GM12878 (cell line): ENCODE data around the gene ZFP3.

Experiments
- BHLHE40 ChIP-seq, 2 experiments: fragments of 450-650 bp in 1 of 2; IDR thresholded peaks; 2 replicates each; pipeline ENCODE4 v1.6.1; 2011 to 2017; ENCODE audit warnings: low read depth in 2 of 2, borderline replicate concordance in 1 of 2, improper control_type of control experiment in 1 of 2, low read length in 1 of 2, mild to moderate bottlenecking in 1 of 2
- CTCF ChIP-seq, 3 experiments: IDR thresholded peaks in 2 of 3; conservative IDR thresholded peaks in 1 of 3; 2 replicates each; pipeline ENCODE4 v1.5.1; 2011; ENCODE audit warnings: low read depth in 3 of 3, low read length in 3 of 3, mild to moderate bottlenecking in 3 of 3, control low read depth in 2 of 3, moderate library complexity in 2 of 3, inconsistent platforms in 1 of 3, mixed read lengths in 1 of 3; ENCODE audit not compliant: control insufficient read depth in 2 of 3, insufficient read depth in 1 of 3; ENCODE audit errors: extremely low read depth in 1 of 3
- FOXK2 ChIP-seq: fragments of 450-650 bp; IDR thresholded peaks from 2 replicates; pipeline ENCODE4 v1.6.1; 2017; ENCODE audit warnings: mild to moderate bottlenecking, moderate library complexity
- HDGF ChIP-seq: fragments of 450-650 bp; IDR thresholded peaks from 2 replicates; pipeline ENCODE4 v1.6.1; 2016; ENCODE audit warnings: antibody characterized with exemption
- IKZF1 ChIP-seq: fragments of 450-650 bp; conservative IDR thresholded peaks from 2 replicates; pipeline ENCODE4 v1.6.1; 2017; ENCODE audit warnings: antibody characterized with exemption, mild to moderate bottlenecking
- IRF3 ChIP-seq: fragments of 450-650 bp; IDR thresholded peaks from 2 replicates; pipeline ENCODE4 v1.6.1; 2014; ENCODE audit warnings: mild to moderate bottlenecking
- NFIC ChIP-seq: IDR thresholded peaks from 2 replicates; pipeline ENCODE4 v1.6.1; 2012; ENCODE audit warnings: low read depth, mild to moderate bottlenecking, inconsistent platforms, low read length, moderate library complexity
- POLR2A ChIP-seq: IDR thresholded peaks from 2 replicates; pipeline ENCODE4 v1.6.1; 2011; ENCODE audit warnings: low read depth, mild to moderate bottlenecking, low read length
- POLR2AphosphoS5 ChIP-seq: IDR thresholded peaks from 2 replicates; pipeline ENCODE4 v1.6.1; 2011; ENCODE audit warnings: mild to moderate bottlenecking, low read length, inconsistent platforms
- RAD21 ChIP-seq: IDR thresholded peaks from 2 replicates; pipeline ENCODE4 v1.6.1; 2011; ENCODE audit warnings: mild to moderate bottlenecking, low read depth, low read length, moderate library complexity; ENCODE audit not compliant: insufficient read depth
- REST ChIP-seq: IDR thresholded peaks from 2 replicates; pipeline ENCODE4 v1.6.1; 2012; ENCODE audit warnings: mild to moderate bottlenecking, low read depth, low read length
- RUNX3 ChIP-seq: IDR thresholded peaks from 2 replicates; pipeline ENCODE4 v1.6.1; 2012; ENCODE audit warnings: low read length, inconsistent platforms
- SIX5 ChIP-seq: IDR thresholded peaks from 2 replicates; pipeline ENCODE4 v1.6.1; 2011; ENCODE audit warnings: mild to moderate bottlenecking, low read depth, low read length, moderate library complexity; ENCODE audit not compliant: severe bottlenecking
- ZNF274 ChIP-seq: IDR thresholded peaks from one replicate; pipeline ENCODE4 v1.8.0; 2011; ENCODE audit not compliant: insufficient read length, insufficient read depth

- TF ChIP-seq CTCF (IDR thresholded peaks at IDR 0.05 in 2 of 3, conservative IDR thresholded peaks at IDR 0.05 in 1 of 3; ENCODE audit: control insufficient read depth in 2 of 3, extremely low read depth in 1 of 3, insufficient read depth in 1 of 3, low read depth in 3 of 3, low read length in 3 of 3) (no peak), IKZF1 (no peak), REST (no peak), SIX5 (no peak), NFIC (no peak), ZNF274 (no peak), IRF3 (no peak), POLR2AphosphoS5 (no peak), RUNX3 (no peak), RAD21 (no peak), FOXK2 (no peak), HDGF (no peak), BHLHE40 (IDR thresholded peaks at IDR 0.05; ENCODE audit: borderline replicate concordance in 1 of 2, low read depth in 2 of 2, low read length in 1 of 2) (no peak), POLR2A (no peak)
These were observed 49.6 kb downstream of the ZFP3 start for GRCh38 chr17:5127910-5128309.
